Loucy (cell line): ENCODE results near the gene CNOT10.

Experiments
- EZH2phosphoT487 ChIP-seq: fragments of 200-600 bp; IDR thresholded peaks from 2 replicates; pipeline ENCODE4 v1.6.1; 2018; ENCODE audit warnings: antibody characterized with exemption, mild to moderate bottlenecking, moderate library complexity, borderline replicate concordance
- TF ChIP-seq, protein P1 (sequence below): fragments of 200-600 bp; sonication (generic); conservative IDR thresholded peaks from 2 replicates; pipeline ENCODE4 v1.5.1; 2014; ENCODE audit warnings: mild to moderate bottlenecking, antibody characterized with exemption, low read length

DNA sequence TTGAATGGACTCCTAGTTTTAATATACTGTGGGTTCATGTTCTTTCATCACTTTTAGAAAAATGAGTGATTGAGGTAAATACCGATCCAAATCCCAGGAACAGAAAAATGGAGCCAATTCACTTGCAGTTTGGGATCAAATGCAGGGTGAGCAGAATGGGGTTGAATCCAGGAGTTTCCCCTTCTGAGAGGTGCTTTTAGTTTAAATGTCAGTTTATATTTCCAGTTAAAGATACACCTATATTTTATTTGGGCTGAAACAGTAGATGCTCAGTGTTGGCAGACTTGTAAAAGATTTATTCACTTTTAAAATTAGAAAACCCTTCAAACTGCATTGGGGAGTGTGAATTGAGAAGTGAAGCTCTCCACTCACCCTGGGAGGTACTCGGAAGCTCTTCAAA, 135.4 kb downstream of the CNOT10 start:
- TF ChIP-seq, protein P1, sequence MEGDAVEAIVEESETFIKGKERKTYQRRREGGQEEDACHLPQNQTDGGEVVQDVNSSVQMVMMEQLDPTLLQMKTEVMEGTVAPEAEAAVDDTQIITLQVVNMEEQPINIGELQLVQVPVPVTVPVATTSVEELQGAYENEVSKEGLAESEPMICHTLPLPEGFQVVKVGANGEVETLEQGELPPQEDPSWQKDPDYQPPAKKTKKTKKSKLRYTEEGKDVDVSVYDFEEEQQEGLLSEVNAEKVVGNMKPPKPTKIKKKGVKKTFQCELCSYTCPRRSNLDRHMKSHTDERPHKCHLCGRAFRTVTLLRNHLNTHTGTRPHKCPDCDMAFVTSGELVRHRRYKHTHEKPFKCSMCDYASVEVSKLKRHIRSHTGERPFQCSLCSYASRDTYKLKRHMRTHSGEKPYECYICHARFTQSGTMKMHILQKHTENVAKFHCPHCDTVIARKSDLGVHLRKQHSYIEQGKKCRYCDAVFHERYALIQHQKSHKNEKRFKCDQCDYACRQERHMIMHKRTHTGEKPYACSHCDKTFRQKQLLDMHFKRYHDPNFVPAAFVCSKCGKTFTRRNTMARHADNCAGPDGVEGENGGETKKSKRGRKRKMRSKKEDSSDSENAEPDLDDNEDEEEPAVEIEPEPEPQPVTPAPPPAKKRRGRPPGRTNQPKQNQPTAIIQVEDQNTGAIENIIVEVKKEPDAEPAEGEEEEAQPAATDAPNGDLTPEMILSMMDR: peak; percentile 49
- no peak for TF ChIP-seq EZH2phosphoT487
